Right lobe of liver (tissue), 6 donors: ENCODE measurements around the gene SLC44A2. TPM values are rescaled to one million over a fixed set of nuclear protein-coding genes. Genes with fewer than 3 reads are reported as not detected.

Source experiments
- ATAC-seq, 4 donors: fragments of 200-7000 bp; cut with Tn5 transposase; one replicate each; pipeline ENCODE4 v1.9.1; 2020; ENCODE audit warnings: mild to moderate bottlenecking in 4 of 4, moderate library complexity in 4 of 4
- DNase-seq, 3 donors: peaks; one replicate each; pipeline ENCODE4 v3.0.0-alpha.2; 2020
- H3K27ac ChIP-seq, 3 donors: fragments of 200-600 bp; one replicate each; pipeline ENCODE4 v1.8.0; 2022
- H3K27me3 ChIP-seq, 2 donors: fragments of 200-600 bp; one replicate each; pipeline ENCODE4 v1.8.0; 2022
- H3K36me3 ChIP-seq, 4 donors: fragments of 200-600 bp; sonication (generic) in 1 of 4; one replicate each; pipeline versions ENCODE4 v1.5.1 to v1.8.0; 2017 to 2022; ENCODE audit warnings: control low read depth in 1 of 4
- H3K4me1 ChIP-seq, 4 donors: fragments of 200-600 bp; sonication (generic) in 1 of 4; one replicate each; pipeline versions ENCODE4 v1.5.1 to v1.8.0; 2017 to 2022; ENCODE audit warnings: control low read depth in 1 of 4
- H3K4me3 ChIP-seq, 3 donors: fragments of 200-600 bp; one replicate each; pipeline ENCODE4 v1.8.0; 2022
- H3K9me3 ChIP-seq, 4 donors: fragments of 200-600 bp; sonication (generic) in 1 of 4; one replicate each; pipeline versions ENCODE4 v1.5.1 to v1.8.0; 2017 to 2022; ENCODE audit warnings: control low read depth in 1 of 4
- CTCF ChIP-seq, 4 donors: fragments of 200-600 bp in 3 of 4; fragments of 450-650 bp in 1 of 4; IDR thresholded peaks; one replicate each; pipeline versions ENCODE4 v1.5.1 to v1.8.0; 2016 to 2022; ENCODE audit warnings: antibody characterized with exemption in 4 of 4, mild to moderate bottlenecking in 2 of 4
- POLR2A ChIP-seq: fragments of 450-650 bp; IDR thresholded peaks from one replicate; pipeline ENCODE4 v1.6.1; 2017; ENCODE audit warnings: antibody characterized with exemption, mild to moderate bottlenecking
- WGBS: methylation state at CpG from one replicate; pipeline ENCODE4 v1.1.6; 2018; ENCODE audit warnings: low coverage, low lambda C conversion rate; ENCODE audit not compliant: insufficient coverage; ENCODE audit errors: missing lambda C conversion rate; 5-methylcytosine and 5-hydroxymethylcytosine counted together
- intact Hi-C, 2 donors: fragments of 100-400 bp; cut with DNase I; formaldehyde crosslinking; loops; one replicate each; pipeline versions ENCODE4 v1.11.2 to v1.14.1; 2022
- total RNA-seq, 6 experiments: library from RNA; depleted of rRNA in 2 of 6; stranded (reverse); fragments of >200 nt in 2 of 6; fragmentation: NEBNext Ultra II Directional in 3 of 6; extraction: Animal tissue kit (Norgen Biotek cat#: 25700) in 3 of 6; gene quantifications; one replicate each; pipeline versions ENCODE4 v1.1.0 to v1.2.4, GENCODE V29; 2016 to 2023
- donor health status: DM: no; HTN: yes; CAD: no.
- donor health status: DM: no; HTN: no; CAD: no.
- donor health status: DM: no; HTN: no; CAD: no.
- donor health status: DM: no; HTN: yes; CAD: no.
- donor health status: DM: no; HTN: yes; CAD: no.

SLC44A2 gene
- total RNA-seq, 6 experiments from 2014 or later: 11.7 to 18.5 (median 15.6) TPM

- H3K4me3 ChIP-seq: peak overlapping the region; percentile 79 to 95 (median 90)
- TF ChIP-seq CTCF (IDR thresholded peaks at IDR 0.05): no peak
- TF ChIP-seq POLR2A: peak; percentile 42
- H3K27me3 ChIP-seq: no peaks in the 10 kb centered on the region
- no peaks in the 10 kb centered on the region for H3K9me3 ChIP-seq
- peak; percentile 84 to 90 (median 87) for DNase-seq
- peak overlapping the region; percentile 78 to 94 (median 89) for H3K27ac ChIP-seq
- no peaks in the 10 kb centered on the region for H3K4me1 ChIP-seq
- intact Hi-C loops: no loop called here
- WGBS: 2% methylated on average over 20 of the region's 76 CpGs
- no peaks in the 10 kb centered on the region for H3K36me3 ChIP-seq
- ATAC-seq: peak; percentile 95 to 97 (median 96)
Observed at GRCh38 chr19:10602330-10603083, 22.8 kb upstream of the SLC44A2 start.

- Histone ChIP-seq H3K4me3 (peak overlapping the region; percentile 79 to 95 (median 90)), H3K27ac (peak overlapping the region; percentile 78 to 94 (median 89)), H3K4me1 (no peaks in the 10 kb centered on the region), H3K36me3 (no peaks in the 10 kb centered on the region), H3K9me3 (no peaks in the 10 kb centered on the region), H3K27me3 (no peaks in the 10 kb centered on the region)
- ATAC-seq (peak; percentile 40 to 62 (median 52)), DNase-seq (peak; percentile 51 to 71 (median 60))
- TF ChIP-seq POLR2A (no peak), CTCF (IDR thresholded peaks at IDR 0.05) (no peak)
- 24% methylated on average over 8 of the region's 19 CpGs for WGBS
- intact Hi-C loops: no loop called here
Observed at GRCh38 chr19:10603084-10603872, 22.1 kb upstream of the SLC44A2 start.

GRCh38 chr19:10603873-10604459, 21.4 kb upstream of the SLC44A2 start:
- Histone ChIP-seq H3K4me1 (no peaks in the 10 kb centered on the region), H3K9me3 (no peaks in the 10 kb centered on the region), H3K36me3 (no peaks in the 10 kb centered on the region), H3K27me3 (no peaks in the 10 kb centered on the region), H3K4me3 (peak overlapping the region in 2 of 3 donors; percentile 90 to 95), H3K27ac (peak overlapping the region; percentile 78 to 94 (median 89))
- intact Hi-C loops: no loop called here
- peak in 3 of 4 donors; percentile 2 to 25 (median 2) for ATAC-seq
- peak; percentile 14 for TF ChIP-seq POLR2A
- no peak for TF ChIP-seq CTCF (IDR thresholded peaks at IDR 0.05)
- 21% methylated on average over 9 of the region's 9 CpGs for WGBS
- no peak for DNase-seq

- peak in 3 of 4 donors; percentile 2 to 21 (median 6) for ATAC-seq
- peak overlapping the region; percentile 78 to 94 (median 89) for H3K27ac ChIP-seq
Observed at GRCh38 chr19:10604460-10604980, 20.8 kb upstream of the SLC44A2 start.

More at GRCh38 chr19:10604460-10604980, 20.8 kb upstream of the SLC44A2 start:
- TF ChIP-seq CTCF (IDR thresholded peaks at IDR 0.05) (no peak), POLR2A (no peak)
- H3K4me3 ChIP-seq: peak overlapping the region in 1 of 3 donors; percentile 90
- H3K27me3 ChIP-seq: no peaks in the 10 kb centered on the region
- no peaks in the 10 kb centered on the region for H3K4me1 ChIP-seq
- intact Hi-C loops: no loop called here
- no peak for DNase-seq
- no peaks in the 10 kb centered on the region for H3K36me3 ChIP-seq
- H3K9me3 ChIP-seq: no peaks in the 10 kb centered on the region
- WGBS: 46% methylated on average over 9 of the region's 9 CpGs
